Liver (tissue), 9 donors: ENCODE data around the gene PEAR1. TPM values are rescaled to one million over a fixed set of nuclear protein-coding genes. Genes with fewer than 3 reads are reported as not detected.

Source experiments
- DNase-seq: peaks from one replicate; pipeline ENCODE4 v3.0.0-alpha.2; 2017; ENCODE audit warnings: low spot score
- H3K27ac ChIP-seq, 2 donors: one replicate each; pipeline ENCODE4 v1.7.0; 2013; ENCODE audit warnings: inconsistent platforms in 2 of 2, low read length in 2 of 2, control low read depth in 1 of 2, low read depth in 1 of 2, mild to moderate bottlenecking in 1 of 2
- H3K27me3 ChIP-seq, 4 donors: one replicate each; pipeline versions ENCODE4 v1.6.1 to v1.7.0; 2013; ENCODE audit warnings: low read length in 3 of 4, inconsistent platforms in 1 of 4, mild to moderate bottlenecking in 1 of 4, moderate library complexity in 1 of 4; ENCODE audit not compliant: control insufficient read depth in 4 of 4, insufficient read depth in 4 of 4
- H3K36me3 ChIP-seq, 4 donors: one replicate each; pipeline versions ENCODE4 v1.6.1 to v1.7.0; 2013; ENCODE audit warnings: low read length in 3 of 4, mild to moderate bottlenecking in 3 of 4, low read depth in 1 of 4, moderate library complexity in 1 of 4; ENCODE audit not compliant: control insufficient read depth in 4 of 4, insufficient read depth in 3 of 4
- H3K4me1 ChIP-seq, 4 donors: one replicate each; pipeline versions ENCODE4 v1.6.1 to v1.7.0; 2013; ENCODE audit warnings: low read length in 3 of 4, mild to moderate bottlenecking in 3 of 4, moderate library complexity in 1 of 4; ENCODE audit not compliant: control insufficient read depth in 4 of 4, insufficient read depth in 4 of 4
- H3K4me3 ChIP-seq, 3 donors: one replicate each; pipeline versions ENCODE4 v1.6.1 to v1.7.0; 2013; ENCODE audit warnings: low read length in 3 of 3, control low read depth in 1 of 3, low read depth in 1 of 3, mild to moderate bottlenecking in 1 of 3
- H3K9ac ChIP-seq, 2 donors: one replicate each; pipeline ENCODE4 v1.7.0; 2013; ENCODE audit warnings: low read length in 2 of 2, mild to moderate bottlenecking in 2 of 2, moderate library complexity in 2 of 2, control low read depth in 1 of 2, low read depth in 1 of 2
- H3K9me3 ChIP-seq, 4 donors: one replicate each; pipeline versions ENCODE4 v1.6.1 to v1.7.0; 2013; ENCODE audit warnings: low read length in 3 of 4; ENCODE audit not compliant: control insufficient read depth in 4 of 4
- EGR1 ChIP-seq, 2 donors: IDR thresholded peaks; 2 replicates each; pipeline ENCODE4 v1.6.1; 2016 to 2018; ENCODE audit warnings: antibody characterized with exemption in 2 of 2, low read depth in 2 of 2
- FOXA1 ChIP-seq: IDR thresholded peaks from 2 replicates; pipeline ENCODE4 v1.6.1; 2016; ENCODE audit warnings: antibody characterized with exemption
- FOXA2 ChIP-seq: IDR thresholded peaks from 2 replicates; pipeline ENCODE4 v1.6.1; 2016; ENCODE audit warnings: antibody characterized with exemption
- GABPA ChIP-seq, 2 donors: IDR thresholded peaks in 1 of 2; conservative IDR thresholded peaks in 1 of 2; 2 replicates each; pipeline ENCODE4 v1.6.1; 2016; ENCODE audit warnings: antibody characterized with exemption in 2 of 2, mild to moderate bottlenecking in 1 of 2, moderate library complexity in 1 of 2
- HNF4A ChIP-seq, 2 donors: conservative IDR thresholded peaks; 2 replicates each; pipeline ENCODE4 v1.6.1; 2016; ENCODE audit warnings: antibody characterized with exemption in 2 of 2, mild to moderate bottlenecking in 2 of 2
- HNF4G ChIP-seq: IDR thresholded peaks from 2 replicates; pipeline ENCODE4 v1.6.1; 2016; ENCODE audit warnings: antibody characterized with exemption
- JUND ChIP-seq, 2 donors: IDR thresholded peaks; 2 replicates each; pipeline ENCODE4 v1.6.1; 2016; ENCODE audit warnings: antibody characterized with exemption in 2 of 2
- MAX ChIP-seq: IDR thresholded peaks from 2 replicates; pipeline ENCODE4 v1.6.1; 2016; ENCODE audit warnings: antibody characterized with exemption
- NR2F2 ChIP-seq: IDR thresholded peaks from 2 replicates; pipeline ENCODE4 v1.6.1; 2016; ENCODE audit warnings: antibody characterized with exemption
- RAD21 ChIP-seq, 2 donors: IDR thresholded peaks; 2 replicates each; pipeline ENCODE4 v1.6.1; 2016; ENCODE audit warnings: antibody characterized with exemption in 2 of 2, mild to moderate bottlenecking in 2 of 2
- RXRA ChIP-seq, 2 donors: IDR thresholded peaks; 2 replicates each; pipeline ENCODE4 v1.6.1; 2017 to 2018; ENCODE audit warnings: antibody characterized with exemption in 2 of 2, mild to moderate bottlenecking in 1 of 2
- SP1 ChIP-seq: IDR thresholded peaks from 2 replicates; pipeline ENCODE4 v1.6.1; 2018; ENCODE audit warnings: antibody characterized with exemption, mild to moderate bottlenecking
- TAF1 ChIP-seq: conservative IDR thresholded peaks from 2 replicates; pipeline ENCODE4 v1.6.1; 2016; ENCODE audit warnings: antibody characterized with exemption, mild to moderate bottlenecking
- YY1 ChIP-seq: IDR thresholded peaks from 2 replicates; pipeline ENCODE4 v1.6.1; 2016; ENCODE audit warnings: antibody characterized with exemption, mild to moderate bottlenecking
- WGBS: extraction: QIAGEN DNeasy Blood & Tissue Kit; methylation state at CpG from one replicate; pipeline ENCODE4 v1.1.7; 2013; 5-methylcytosine and 5-hydroxymethylcytosine counted together
- polyA plus RNA-seq, 2 donors: library from polyadenylated mRNA; stranded (reverse) in 1 of 2; unstranded in 1 of 2; fragments of 200-250 nt in 1 of 2; fragments of >200 nt in 1 of 2; fragmentation: Nextera tagmentation in 1 of 2; extraction: Ambion mirVana in 1 of 2; gene quantifications; one replicate each; pipeline versions ENCODE4 v1.2.1 to v1.2.3, GENCODE V29; 2013 to 2015
- total RNA-seq, 2 donors: library from RNA; depleted of rRNA; stranded (reverse); fragments of >200 nt; gene quantifications; one replicate each; pipeline ENCODE4 v1.2.3, GENCODE V29; 2014
- TF ChIP-seq, protein P1 (sequence below): IDR thresholded peaks from 2 replicates; pipeline ENCODE4 v1.6.1; 2016; ENCODE audit warnings: antibody characterized with exemption
- TF ChIP-seq, protein P2 (sequence below): IDR thresholded peaks from 2 replicates; pipeline ENCODE4 v1.6.1; 2016; ENCODE audit warnings: antibody characterized with exemption
- TF ChIP-seq, protein P3 (sequence below): IDR thresholded peaks from 2 replicates; pipeline ENCODE4 v1.6.1; 2016; ENCODE audit warnings: antibody characterized with exemption, mild to moderate bottlenecking
- donor health status: healthy.
- donor health status: healthy.
- donor health status: healthy.
- donor health status: healthy.
- donor health status: healthy.

PEAR1 gene
- total and polyA plus RNA-seq, 4 donors = 2.1 to 4.4 (median 3.1) TPM

DNA sequence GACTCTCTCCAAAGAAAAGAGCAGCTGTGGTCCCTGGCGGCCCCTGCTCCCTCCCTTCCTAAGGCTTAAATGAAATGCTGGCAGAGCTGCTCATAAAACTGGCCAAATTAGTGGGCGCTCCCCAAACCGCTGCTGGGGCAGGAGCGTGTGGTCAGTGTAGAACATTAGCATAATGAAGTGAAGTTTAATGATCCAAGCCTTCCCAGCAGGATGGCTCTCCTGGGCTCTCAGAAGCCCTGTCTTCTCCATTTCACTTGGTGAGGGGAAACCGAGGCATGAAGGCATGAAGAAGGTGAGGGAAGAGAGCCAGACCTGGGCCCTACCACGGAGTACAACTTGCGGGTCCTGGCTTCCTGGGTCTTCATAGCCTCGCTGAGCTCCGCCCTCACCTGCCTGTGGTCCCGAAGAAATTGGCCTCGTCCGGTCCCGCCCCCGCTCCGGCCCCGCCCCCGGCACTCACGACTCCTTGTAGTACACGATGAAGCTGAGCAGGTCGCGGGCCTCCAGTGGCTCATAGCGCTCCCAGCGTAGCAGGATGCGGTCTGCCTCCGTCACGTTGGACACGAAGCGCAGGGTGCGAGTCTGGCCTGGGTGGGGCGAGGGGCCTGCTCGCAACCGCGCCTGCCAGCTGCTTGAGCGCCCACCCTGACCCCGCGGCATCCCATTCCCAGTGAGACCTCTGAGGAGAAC, 44.9 kb upstream of the PEAR1 start:
- Histone ChIP-seq H3K27me3 (peaks cover 0 to 9% (median 5%) of the 10 kb centered on the region in 4 donors), H3K36me3 (no peaks in the 10 kb centered on the region), H3K27ac (no peak overlapping the region), H3K4me1 (peaks cover 0 to 26% (median 13%) of the 10 kb centered on the region in 4 donors), H3K9me3 (no peaks in the 10 kb centered on the region), H3K4me3 (no peak overlapping the region), H3K9ac (no peak overlapping the region)
- 24% methylated on average over 36 of the region's 36 CpGs for WGBS
- TF ChIP-seq RAD21 (IDR thresholded peaks at IDR 0.05) (no peak), YY1 (no peak)
- no peak for DNase-seq

- peaks cover 0 to 9% (median 5%) of the 10 kb centered on the region in 4 donors for H3K27me3 ChIP-seq
- WGBS = 38% methylated on average over 23 of the region's 23 CpGs
Measured at GRCh38 chr1:156849151-156849496, 44.4 kb upstream of the PEAR1 start.

More at GRCh38 chr1:156849151-156849496, 44.4 kb upstream of the PEAR1 start:
- Histone ChIP-seq H3K4me3 (no peak overlapping the region), H3K27ac (no peak overlapping the region), H3K9me3 (no peaks in the 10 kb centered on the region), H3K9ac (no peak overlapping the region), H3K4me1 (peaks cover 0 to 26% (median 13%) of the 10 kb centered on the region in 4 donors), H3K36me3 (no peaks in the 10 kb centered on the region)
- no peak for DNase-seq
- TF ChIP-seq GABPA (IDR thresholded peaks at IDR 0.05 in 1 of 2, conservative IDR thresholded peaks at IDR 0.05 in 1 of 2) (no peak), HNF4G (no peak), SP1 (no peak), HNF4A (conservative IDR thresholded peaks at IDR 0.05) (no peak), JUND (IDR thresholded peaks at IDR 0.05) (no peak), RAD21 (IDR thresholded peaks at IDR 0.05) (no peak), FOXA2 (no peak), RXRA (IDR thresholded peaks at IDR 0.05) (no peak), EGR1 (IDR thresholded peaks at IDR 0.05; ENCODE audit: low read depth in 2 of 2) (no peak), TAF1 (no peak), MAX (no peak), FOXA1 (no peak), NR2F2 (no peak)
- TF ChIP-seq, protein P1, sequence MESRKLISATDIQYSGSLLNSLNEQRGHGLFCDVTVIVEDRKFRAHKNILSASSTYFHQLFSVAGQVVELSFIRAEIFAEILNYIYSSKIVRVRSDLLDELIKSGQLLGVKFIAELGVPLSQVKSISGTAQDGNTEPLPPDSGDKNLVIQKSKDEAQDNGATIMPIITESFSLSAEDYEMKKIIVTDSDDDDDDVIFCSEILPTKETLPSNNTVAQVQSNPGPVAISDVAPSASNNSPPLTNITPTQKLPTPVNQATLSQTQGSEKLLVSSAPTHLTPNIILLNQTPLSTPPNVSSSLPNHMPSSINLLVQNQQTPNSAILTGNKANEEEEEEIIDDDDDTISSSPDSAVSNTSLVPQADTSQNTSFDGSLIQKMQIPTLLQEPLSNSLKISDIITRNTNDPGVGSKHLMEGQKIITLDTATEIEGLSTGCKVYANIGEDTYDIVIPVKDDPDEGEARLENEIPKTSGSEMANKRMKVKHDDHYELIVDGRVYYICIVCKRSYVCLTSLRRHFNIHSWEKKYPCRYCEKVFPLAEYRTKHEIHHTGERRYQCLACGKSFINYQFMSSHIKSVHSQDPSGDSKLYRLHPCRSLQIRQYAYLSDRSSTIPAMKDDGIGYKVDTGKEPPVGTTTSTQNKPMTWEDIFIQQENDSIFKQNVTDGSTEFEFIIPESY = no peak
- TF ChIP-seq, protein P2, sequence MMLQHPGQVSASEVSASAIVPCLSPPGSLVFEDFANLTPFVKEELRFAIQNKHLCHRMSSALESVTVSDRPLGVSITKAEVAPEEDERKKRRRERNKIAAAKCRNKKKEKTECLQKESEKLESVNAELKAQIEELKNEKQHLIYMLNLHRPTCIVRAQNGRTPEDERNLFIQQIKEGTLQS = no peak
- TF ChIP-seq, protein P3, sequence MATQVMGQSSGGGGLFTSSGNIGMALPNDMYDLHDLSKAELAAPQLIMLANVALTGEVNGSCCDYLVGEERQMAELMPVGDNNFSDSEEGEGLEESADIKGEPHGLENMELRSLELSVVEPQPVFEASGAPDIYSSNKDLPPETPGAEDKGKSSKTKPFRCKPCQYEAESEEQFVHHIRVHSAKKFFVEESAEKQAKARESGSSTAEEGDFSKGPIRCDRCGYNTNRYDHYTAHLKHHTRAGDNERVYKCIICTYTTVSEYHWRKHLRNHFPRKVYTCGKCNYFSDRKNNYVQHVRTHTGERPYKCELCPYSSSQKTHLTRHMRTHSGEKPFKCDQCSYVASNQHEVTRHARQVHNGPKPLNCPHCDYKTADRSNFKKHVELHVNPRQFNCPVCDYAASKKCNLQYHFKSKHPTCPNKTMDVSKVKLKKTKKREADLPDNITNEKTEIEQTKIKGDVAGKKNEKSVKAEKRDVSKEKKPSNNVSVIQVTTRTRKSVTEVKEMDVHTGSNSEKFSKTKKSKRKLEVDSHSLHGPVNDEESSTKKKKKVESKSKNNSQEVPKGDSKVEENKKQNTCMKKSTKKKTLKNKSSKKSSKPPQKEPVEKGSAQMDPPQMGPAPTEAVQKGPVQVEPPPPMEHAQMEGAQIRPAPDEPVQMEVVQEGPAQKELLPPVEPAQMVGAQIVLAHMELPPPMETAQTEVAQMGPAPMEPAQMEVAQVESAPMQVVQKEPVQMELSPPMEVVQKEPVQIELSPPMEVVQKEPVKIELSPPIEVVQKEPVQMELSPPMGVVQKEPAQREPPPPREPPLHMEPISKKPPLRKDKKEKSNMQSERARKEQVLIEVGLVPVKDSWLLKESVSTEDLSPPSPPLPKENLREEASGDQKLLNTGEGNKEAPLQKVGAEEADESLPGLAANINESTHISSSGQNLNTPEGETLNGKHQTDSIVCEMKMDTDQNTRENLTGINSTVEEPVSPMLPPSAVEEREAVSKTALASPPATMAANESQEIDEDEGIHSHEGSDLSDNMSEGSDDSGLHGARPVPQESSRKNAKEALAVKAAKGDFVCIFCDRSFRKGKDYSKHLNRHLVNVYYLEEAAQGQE = no peak
